ENCODE data around the gene KCNK17.

Gene KCNK17

DNA sequence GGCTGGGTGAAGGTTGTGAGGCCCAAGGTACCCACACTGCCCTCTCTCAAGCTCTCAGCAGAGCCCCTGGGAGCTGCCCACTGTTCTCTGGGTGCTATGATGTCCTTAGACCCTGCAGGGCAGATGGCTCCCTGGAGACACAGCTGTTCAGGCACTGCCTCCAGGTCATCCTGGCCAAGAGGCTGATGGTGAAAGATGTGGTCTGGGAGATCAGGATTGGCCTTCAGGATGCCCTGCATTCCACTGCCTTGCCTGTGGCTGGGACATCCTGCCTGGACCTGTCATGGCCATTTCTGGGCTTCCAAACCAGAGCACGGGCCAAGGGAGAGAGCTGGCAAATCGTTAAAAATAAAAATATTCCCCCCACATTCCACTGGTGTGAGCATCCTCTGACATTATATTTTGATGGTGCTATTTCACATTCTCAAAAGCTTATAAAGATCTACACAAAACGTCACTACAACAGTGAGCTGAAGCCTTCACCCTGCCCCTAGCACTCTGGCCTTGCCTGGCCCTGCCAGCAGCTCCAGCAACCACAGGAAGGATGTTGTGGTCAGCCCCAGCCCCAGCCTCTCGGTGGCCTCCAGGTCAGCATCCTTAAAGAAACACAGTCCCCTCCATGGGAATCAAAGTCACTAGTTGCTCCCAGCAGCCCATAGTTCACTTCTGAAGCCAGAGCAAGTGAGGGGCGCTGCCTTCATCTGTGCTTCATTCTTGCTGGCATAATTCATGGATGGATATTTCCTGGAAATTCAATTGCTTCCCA lies 21.7 kb upstream of the KCNK17 start:
- DNase-seq = no peak

DNA sequence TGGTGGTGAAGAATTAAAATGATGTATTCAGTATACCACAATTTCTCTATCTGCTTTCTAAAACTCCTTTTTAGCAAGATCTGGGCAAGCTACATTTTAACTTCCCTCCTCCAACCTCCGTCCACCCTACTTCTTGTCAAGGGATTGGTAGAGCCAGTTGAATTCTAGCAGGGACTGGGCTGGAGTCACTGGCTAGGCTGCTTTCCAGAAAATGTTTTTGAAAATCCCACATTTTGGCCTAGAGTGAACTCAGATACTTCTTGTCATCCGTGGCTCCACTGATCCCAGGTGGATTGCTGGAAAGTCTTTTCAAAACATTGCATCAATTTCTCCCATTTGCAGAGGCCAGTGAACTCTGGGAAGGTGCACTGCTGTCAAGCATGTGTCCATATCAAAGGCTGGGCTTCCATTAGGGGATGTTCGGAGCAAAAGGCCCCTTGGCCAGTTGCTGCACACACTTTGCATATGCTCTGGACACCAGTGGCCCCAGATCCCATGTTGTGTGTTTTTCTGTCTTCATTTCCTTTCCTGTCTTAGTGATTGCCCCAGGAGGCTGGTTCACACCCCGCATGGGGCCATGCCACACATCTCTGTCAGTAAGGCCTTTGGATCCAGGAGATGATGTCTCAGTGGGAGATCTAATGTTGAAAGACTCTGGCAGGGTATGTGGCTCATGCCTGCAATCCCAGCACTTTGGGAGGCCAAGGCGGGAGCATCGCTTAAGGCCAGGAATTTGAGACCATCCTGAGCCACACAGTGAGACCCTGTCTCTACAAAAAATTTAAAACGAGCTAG lies 19.6 kb upstream of the KCNK17 start:
- no peak for DNase-seq

DNA sequence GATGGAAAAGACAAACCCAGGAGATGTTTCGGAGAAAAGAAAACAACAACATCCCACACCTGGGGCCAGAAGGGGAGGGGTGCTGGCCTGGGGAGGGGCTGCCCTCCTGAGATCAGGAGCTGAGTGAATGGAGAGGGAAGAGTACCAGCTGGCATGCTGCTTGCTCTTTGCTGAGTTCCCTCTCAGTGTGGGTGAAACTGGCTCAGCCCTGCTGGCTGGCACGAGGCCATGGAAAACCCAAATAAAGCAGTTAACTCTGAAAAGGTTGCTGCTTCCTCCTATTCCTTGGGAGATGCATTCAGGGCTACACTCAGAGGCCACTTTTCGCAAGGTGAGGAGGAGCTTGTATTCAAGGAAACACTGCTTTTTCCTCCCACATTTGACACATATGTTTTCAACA lies 16.3 kb upstream of the KCNK17 start:
- DNase-seq = no peak

DNA sequence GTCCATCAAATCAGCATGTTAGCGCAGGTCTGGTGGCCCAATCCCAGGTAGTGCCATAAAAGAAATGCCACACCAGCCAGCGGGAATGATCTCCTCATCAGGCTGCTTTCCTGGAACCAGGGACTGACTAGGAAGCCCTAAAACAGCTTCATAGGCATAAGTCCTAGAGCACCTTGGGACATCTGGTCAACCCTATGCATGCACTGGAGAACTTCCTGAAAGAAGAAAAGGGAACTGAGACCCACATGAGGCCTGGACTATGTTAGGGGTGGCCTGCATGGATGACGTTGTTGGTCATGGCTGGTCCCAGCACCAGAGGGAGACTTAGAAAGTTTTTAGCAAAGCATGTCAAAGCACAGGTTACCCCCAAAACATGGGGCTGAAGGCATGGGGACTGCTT lies 15.8 kb upstream of the KCNK17 start:
- DNase-seq = peak; percentile 51

DNA sequence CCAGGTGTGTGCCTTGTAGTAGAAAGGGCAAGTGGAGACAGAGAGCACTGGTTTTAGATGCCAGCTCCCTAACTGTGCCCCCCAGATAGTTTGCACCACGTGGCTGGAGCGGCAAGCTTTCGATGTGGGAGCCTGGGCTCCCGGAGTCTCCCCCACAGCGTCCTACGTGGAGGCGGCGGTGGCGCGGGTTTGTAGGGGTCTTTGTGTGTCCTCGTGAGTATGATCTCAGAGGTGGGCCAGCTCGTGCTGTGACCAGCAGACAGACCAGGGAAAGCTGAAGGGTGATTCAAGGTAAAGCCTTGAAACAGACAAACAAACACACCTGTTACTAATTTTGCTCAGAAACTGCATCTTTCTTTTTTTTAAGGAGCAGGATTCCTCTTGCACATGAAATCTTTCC lies 13.8 kb upstream of the KCNK17 start:
- no peak for DNase-seq

DNA sequence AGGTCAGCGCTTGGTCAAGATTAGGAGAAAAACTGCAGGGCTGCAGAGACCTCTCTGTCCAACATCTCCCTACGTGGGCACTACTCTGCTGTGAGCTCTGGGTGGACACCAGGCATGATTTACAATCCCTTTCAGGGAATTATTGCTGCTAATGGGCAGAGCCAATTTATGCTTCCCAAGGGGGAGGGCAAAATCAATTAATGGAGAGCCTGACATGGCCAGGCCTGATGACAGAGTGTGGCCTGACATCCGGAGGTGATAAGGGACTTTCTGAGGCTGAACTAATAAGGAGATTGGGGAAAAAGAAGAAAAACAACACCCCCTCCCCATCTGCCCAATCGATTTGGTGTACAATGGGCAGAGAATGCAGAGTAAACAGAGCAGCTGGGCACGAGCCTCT lies 13.3 kb upstream of the KCNK17 start:
- DNase-seq = peak; percentile 99

DNA sequence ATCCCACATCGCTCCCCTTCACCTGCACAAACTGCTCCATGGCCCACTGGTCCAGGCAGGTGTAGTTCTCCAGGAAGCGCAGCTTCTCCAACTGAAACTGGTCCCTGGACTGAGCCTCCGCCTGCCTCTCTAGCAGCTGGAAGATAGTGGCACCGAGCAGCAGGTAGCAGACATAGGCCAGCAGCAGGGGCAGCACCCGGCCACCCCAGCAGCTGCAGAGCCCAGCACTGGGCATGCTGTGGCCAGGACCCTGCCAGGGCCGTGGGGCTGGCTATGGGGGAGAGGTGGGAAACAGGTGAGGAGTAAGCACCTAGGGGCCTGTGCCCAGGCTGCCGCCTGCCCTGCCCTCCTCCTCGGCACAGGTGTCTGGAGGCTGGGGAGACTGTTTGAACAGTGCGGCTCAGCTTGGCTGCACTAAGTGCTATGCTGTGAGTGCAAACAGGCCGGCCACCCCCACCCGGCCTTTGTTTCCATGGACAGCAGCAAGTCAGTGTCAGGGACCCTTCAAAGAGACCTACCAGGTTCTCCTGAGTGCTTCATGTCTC lies 8.2 kb upstream of the KCNK17 start, which contains the start of gene KCNK16:
Gene KCNK16, minus strand, starts transcription at position 397 of the 545 bp plus-strand sequence. Its CDS starts 162 bp downstream, at position 235.
- peak; percentile 94 for DNase-seq

DNA sequence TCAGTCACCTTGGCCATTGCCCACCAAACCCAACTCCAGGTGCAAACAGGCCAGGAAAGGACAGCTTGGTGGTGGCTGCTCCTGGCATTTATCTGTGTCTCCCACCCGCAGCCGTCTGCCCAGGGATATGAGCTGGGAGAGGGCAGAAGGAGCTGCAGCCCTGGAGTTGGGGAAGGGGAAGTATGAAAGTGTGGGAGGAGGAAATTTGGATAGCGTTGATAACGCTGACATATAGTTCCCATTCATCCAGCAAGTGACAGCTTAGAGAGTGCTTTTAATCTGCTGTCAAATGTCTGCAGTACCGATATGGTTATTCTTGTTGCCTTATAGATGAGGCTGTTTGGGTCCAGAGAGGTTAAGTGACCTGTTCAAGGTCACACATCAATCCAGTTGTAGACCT lies 7.5 kb upstream of the KCNK17 start:
- DNase-seq = no peak

DNA sequence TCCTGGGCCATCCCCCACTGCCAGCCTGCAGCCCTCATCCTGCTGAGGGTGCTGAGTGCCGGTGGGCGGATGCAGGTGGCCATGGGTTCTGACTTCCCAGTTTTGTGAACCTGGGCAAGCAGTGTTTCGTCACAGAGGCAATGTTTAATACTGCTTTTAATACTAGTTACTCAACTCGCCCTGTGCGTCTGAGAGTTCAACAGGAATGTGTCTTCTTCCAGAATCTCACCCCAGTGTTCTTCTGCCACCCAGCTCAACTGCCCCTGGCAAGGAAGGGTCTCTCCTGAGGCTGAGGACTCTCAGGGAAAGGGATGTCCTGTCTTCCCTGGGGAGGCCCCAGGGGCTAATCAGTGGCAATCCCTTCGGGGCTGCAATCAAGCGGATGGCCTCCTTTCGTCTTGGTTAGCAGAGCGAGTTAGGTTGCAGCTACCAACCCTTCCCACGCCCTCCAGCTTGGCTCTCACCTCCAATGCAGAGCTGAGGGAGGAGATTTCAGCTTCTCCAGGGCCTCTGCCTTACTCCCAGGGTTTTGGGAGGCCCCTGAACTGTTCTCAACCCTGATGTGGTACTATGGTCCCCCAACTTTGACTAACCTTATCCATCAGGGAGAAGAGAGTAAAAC lies 6.3 kb upstream of the KCNK17 start:
- no peak for DNase-seq

DNA sequence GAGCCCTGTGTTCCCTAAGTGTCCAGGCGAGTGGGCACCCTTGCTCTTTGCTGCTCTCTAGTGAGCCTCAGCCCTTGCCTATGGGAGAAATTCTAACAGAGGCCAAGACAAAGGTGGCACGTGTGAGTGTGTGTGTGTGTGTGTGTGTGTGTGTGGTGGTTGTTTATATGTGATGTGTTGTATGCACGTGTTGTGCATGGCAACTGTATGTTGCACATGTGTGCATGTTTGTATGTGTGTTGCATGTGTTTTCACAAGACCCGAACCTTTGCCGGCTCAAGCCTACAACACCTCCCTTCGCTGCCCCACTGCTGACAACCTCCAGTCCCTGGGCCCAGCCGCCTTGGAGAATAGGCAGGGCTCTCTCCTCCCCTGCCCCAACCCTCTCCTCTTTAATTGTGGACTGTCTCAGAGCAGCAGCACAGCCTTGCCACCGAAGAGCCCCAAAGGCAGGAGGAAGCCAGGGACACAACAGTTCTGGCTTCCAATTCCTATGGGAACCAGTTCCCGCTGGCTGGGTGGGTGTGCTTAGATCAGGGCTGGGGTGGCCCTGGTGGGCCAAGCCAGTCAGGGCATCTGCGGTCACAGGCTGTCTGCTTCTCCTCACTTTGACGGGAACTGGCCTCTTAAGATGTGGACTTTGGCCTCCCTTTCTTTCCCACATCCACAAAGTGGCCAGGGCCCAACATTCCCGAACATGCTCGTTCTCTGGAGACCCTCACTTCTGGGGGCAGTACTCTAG lies 5.6 kb upstream of the KCNK17 start:
- no peak for DNase-seq

DNA sequence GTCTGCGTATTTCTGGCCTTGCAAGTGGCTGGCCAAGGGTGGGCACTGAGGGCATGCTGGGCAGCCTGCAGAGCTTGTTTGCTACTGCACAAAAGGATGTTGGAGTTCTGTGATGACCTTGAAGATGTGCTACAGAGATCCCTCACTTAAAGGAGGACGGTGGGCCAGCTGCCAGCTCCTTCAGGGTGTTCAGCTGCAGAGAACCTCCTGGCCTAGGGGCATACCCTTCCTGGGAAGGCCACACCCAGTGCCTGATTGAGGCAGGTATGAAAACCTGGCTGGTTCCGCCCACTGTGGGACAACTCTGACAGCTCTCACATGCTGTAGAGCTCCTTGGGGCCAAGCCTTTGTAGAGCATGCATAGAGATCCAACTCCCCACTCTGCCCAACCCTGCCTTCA lies 3.0 kb upstream of the KCNK17 start:
- no peak for DNase-seq

DNA sequence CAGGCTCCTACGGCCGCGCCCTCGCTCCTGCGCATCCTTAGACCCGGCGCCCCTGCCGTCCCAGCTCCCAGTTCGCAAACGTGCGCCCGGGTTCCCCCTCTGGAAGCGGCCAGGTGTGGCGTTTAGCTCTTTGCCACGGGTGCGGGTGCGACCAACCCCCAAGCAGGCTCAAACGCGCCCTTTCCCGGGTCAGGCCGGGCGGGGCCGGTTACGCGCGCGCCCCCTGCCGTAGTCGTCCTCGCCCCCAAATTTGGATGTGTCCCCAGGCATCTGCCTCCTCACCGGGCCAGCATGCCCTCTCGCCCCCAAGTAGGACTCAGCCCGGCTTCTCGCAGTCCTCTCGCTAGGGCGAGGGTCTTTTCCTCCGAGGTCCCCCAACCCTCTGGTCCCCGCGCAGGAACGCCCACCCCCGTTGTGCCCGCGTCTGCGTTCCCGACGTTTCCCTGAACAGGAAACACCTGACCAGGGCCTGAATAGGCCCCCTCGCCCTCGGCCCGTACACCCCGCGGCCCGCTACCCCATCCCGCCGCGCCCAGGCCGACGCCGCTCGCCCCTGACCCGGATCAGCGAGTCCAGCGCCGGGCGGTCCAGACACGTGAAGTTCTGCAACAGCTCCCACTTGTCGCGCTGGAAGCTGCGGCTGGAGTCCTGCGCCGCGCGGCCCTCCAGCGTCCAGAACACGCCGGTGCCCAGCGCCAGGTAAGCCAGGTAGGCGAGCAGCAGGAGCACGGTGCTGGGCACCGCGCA lies 520 bp downstream of the KCNK17 start:
- DNase-seq = peak; percentile 82

DNA sequence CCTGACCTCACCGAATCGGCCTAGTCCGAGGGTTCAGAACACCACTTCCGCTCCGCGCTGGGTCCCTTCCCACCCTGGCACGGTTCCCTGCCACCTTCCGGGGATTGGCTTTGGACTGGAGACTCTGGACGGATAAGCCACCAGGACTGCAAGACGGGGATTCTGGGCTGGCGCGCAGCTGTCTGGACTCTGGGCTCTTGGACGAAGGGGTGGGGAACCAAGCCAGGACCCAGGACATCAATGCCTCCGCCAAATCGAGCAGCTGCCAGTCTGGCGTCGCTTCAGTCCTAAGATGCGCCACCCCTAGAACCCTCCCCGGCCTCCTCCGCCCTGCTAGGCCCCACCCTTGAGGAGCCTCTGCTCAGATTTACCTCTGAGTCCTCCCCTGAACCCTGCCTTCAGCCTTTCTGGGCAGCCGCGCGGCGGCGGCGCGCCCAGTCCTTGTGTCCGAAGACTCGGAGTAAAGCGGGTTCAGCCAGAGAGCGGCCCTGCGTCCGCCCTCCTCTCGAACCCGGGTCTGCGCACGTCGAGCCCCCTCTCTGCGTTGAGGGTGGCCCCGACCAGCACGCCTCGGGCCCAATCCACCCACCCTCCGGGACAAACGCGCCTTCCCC lies 1.2 kb downstream of the KCNK17 start:
- peak; percentile 82 for DNase-seq

DNA sequence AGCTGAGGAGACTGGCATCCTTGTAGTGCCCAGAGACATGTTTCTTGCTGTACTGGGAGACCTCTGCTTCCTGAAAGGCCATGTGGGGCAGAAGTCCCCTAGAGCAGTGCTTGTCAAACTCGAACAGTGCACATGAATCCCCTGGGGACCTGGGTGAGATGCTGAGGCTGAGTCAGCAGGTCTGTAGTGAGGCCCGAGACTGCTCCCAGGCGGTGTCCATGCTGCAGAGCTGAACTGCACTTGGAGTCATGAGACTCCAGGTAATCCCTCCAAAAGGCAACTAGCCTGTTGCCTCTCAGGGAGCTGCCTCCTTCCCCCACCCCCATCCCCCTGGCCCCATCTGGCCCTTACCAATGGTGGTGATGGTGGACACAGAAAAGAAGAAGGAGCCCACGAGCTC lies 3.7 kb downstream of the KCNK17 start:
- DNase-seq = no peak

DNA sequence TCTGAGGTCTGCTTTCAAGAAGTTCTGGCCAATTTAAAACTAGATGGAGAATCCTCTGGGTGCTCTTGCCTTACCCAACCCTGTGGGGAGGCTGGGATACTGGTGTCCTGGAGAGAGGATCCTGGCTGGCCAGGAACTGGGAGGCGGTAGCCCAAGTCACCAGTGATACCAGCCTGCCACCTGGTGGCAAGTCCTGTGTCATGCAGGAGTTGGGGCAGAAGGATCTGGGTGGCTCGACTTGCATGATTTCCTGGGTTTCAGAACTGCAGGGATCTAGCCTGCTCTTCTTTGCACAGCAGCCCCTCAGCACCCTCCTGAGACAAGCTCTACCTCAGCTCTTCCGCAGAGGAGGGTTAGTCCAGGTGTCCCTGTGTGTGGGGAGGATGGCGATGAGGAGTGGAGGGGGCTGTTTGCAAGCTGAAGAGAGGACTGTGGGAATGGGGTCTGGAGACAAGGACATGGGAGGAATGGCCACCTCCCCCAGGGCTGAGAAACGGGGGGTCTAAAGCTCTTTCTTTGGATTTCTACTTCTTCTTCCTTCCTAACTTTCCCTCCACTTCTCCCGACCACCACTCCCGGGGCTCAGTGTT lies 4.2 kb downstream of the KCNK17 start:
- DNase-seq = peak; percentile 81

DNA sequence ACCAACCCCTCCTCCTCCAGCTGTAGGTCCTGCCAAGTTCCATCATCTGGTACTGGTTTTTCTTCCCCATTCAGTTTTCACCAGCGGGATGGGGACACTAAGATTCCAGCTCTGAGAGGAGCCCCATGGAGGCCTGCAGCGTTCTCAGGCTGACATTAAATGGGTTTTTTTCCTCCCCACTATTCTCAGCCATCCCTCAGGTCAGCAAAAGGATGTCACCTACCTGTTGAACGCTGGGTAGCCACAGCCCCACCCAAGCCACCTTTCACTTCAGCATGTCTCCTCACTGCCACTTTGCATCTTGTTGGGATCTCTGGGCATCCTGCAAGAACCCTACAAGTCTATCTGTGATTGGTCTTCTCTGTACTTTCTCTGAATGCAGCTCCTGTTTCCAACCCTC lies 6.8 kb downstream of the KCNK17 start:
- no peak for DNase-seq

DNA sequence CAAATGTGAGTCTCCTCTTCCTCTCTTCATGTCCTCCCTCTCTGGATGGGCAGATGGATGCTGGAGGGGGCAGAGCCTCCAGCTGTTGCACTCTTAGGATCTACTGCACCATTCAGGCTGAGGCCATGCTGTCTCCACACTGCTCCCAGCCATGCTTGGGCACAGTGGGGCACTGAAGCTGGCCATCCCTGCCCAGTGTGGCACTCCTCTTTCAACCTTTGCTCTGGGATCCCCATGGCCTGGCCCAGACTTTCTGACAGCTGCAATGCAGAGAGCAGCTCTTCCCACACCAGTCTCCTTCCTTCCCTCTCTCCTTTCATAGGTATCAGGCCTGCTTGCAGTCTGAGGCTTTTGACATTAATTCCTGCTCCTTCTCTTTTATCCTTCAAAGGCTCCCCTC lies 9.3 kb downstream of the KCNK17 start:
- DNase-seq = no peak

DNA sequence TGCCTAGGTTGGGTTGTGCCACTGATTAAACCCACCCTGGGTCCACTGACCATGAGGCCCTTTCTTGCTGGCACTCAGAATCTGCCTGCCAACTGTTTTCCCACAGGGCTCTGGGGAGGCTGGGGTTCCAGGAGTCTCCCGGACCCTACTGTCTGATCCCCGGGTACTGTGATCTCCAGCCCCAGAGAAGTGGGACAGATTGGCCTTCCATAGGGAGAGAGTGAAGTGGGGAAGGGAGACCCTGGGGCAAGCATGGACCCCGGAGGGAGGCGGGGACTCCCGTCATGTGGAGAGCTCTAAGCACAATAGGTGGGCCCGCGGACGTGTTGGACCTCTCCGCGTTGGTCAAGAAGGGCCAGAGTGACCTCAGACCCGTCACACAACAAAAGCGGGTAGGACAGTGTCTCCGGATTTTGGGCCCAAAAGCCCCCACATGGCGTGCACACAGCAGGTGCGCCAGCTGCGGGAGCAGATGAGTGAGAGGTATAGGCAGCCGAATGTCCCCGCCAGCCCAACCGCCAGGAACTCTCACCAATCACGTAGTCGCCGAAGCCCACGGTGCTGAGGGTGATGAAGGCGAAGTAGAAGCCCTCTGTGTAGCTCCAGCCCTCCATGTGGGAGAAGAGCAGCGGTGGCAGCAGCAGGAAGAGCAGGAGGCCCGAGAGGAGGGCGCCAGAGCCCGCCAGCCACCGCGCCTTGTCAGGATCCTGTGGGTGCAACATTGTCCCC lies 10.6 kb downstream of the KCNK17 start:
- DNase-seq = no peak

DNA sequence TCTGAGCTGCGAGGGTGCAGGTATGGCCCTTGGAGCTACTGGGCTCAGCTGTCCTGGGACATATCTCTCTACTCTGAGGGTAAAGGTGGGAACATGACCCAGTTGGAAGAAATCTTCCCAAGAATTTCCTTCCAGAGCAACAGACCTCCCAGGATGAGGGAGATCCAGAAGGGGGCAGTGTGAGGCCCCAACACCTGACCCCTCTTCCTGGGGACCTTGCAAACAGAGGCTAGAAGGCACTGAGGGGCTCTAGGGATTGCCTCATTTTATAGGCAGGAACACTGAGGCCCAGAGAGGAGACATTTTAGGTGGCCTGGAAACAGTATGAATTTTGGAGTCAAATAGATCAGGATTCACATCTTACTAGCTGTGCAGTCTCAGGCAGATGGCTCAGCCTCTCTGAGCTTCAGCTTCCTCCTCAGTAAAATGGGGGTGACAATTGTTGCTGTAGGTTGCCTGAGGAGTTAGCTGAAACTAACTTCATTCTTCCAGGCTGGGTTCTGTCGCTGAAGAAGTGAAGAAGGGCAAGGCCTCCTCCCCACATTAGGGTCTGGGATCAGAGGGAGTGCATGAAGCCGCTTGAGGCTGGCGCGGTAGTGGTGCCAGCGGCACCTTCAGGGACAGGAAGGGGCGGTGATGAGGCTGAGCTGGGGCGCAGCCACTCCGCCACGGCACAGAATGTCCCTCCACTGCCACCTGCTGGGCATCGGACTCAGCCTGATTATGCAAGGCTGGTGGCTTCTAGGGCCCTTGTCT lies 11.4 kb downstream of the KCNK17 start:
- peak; percentile 90 for DNase-seq

DNA sequence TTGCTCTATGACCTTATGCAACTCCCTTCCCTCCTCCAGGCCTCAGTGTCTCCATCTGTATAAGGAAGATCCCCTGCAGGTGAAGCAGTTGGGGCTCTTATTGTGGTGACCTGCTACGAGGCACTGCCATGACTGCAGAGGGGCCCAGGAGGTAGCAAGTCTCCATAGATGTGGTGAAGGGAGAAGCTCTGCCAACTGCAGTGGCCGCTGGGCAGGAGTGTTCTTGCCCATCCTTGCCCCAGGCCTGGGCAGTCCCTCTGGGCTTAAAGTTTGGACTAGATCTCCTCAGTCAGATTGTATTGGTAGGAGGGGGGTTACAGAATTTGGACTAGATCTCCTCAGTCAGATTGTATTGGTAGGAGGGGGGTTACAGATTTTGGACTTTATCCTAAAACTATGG lies 12.2 kb downstream of the KCNK17 start:
- DNase-seq = no peak
